ENCODE data around the gene BTBD17. TPM values are rescaled to one million over a fixed set of nuclear protein-coding genes. Genes with fewer than 3 reads are reported as not detected.

The BTBD17 gene
- total RNA-seq, 1 donor from 2014 or later = 4.5 TPM

DNA sequence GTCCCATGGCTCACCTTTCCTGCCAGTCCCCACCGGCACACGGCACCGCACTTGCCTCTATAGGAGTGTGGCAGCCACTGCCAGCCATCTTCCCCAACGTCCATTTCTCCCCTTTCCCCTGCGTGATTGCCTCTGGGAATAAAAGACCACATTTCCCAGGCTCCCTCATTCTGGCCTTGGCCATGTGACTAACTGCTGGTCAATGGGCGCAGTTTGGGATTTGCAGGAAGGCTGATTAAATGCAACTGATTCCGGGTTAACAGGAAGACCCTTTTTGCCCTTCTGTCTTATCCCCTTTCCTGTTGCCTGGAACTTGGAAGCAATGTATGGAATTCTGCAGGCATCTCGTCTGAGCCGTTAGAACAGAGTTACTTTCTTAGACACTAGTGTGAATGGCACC is 3.0 kb downstream of the BTBD17 start:
- DNase-seq = no peak

DNA sequence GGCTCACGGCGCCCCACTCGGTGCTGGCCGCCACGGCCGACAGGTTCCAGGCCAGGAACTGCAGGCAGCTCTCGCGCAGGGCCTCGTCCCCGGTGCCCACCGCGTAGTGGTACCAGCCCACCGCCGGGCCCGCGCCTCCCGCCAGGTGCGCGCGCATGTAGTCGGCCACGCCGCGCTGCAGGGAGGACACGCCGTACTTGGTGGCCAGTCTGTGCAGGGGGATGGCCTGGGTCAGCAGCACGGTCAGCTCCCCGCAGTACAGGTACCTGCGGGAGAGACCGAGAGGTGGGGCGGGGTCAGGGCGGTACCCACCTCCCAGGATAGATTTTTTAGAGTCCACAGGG is 4.2 kb downstream of the BTBD17 start:
- DNase-seq = no peak

DNA sequence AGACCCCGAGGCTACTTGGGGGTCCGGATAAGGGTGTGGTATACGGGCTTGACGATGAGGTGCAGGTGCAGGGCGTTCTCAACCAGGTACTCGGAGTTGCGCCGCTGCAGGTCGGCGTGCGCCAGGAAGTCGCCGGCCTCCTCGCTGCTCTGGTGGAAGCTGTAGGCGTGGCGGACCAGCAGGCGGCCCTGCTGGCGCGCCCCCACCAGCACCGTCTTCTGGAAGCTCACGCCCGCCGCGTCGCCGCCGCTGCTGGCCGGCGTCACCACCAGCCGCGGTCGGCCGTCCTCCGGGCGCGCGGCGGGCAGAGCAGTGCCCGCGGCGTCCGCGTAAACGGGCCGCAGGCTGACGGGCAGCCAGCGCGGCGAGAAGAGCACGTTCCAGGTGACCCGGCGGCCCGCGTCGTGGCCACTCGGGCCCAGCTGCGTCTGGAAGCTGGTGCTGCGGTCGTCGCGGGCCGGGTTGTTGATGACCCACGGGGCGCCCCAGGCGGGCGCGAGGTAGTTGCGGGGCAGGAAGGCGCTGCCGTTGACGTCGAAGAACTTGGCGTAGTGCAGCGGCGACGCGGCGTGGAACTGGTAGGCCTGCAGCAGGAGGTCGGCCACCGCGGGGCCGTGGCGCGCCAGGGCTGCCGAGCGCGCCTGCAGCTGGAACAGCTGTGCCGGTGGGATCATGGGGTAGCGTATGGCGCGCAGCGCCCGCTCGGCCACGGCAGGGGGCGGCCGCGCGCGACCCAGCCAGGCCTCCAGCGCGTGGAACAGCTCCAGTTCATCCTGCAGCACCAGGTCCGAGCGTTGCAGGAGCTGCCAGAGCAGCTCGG is 4.8 kb downstream of the BTBD17 start:
- no peak for DNase-seq

DNA sequence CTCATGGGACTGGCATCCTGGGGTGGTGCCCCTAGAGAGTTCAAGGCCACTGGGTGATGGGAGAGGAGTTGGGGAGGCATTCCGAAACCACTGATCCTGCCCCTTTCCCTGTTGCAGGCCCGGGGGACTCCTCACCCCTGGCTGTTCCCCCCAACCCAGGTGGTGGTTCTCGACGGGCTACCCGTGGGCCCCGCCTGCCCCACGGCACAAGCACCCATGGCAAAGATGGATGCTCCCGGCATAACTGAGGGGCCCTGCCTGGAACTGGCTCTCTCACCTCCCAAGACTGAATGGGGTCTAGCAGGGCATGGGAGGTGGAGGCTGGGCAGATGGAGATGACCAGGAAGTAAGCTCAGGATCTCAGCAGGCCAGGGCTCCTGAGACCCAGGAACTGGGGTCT is 6.6 kb downstream of the BTBD17 start:
- DNase-seq = no peak

DNA sequence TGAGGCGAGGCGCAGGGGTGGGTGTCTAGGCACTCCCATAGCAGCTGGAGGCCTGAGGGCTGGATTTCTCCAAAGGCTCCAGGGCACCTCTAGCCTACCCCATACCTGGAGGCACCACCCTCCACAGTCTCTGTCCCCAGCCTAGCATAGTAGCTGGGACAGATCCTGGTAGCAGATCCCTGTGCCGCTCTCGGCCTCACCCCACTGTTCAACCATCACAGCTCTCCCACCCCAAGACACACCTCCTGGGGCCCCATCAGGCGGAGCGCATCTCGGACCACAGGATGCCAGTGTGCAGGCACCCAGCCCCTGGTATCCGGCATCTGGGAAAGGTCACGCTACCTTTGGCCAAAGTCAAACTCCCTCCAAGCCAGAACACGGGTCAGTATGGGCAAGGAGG is 7.1 kb downstream of the BTBD17 start:
- no peak for DNase-seq

DNA sequence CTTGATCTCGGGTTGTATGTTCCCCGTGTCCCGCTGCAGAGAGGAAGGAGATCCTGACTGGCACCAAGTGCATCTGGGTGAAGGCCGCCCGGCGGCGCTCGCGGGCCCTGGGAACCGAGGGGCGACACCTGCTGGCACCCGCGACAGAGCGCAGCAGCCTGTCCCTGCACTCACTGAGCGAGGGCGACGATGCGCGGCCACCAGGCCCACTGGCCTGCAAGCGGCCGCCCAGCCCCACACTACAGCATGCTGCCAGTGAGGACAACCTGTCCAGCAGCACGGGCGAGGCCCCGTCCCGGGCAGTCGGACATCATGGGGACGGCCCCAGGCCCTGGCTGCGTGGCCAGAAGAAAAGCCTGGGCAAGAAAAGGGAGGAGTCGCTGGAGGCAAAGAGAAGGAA is 7.5 kb downstream of the BTBD17 start:
- DNase-seq = no peak

DNA sequence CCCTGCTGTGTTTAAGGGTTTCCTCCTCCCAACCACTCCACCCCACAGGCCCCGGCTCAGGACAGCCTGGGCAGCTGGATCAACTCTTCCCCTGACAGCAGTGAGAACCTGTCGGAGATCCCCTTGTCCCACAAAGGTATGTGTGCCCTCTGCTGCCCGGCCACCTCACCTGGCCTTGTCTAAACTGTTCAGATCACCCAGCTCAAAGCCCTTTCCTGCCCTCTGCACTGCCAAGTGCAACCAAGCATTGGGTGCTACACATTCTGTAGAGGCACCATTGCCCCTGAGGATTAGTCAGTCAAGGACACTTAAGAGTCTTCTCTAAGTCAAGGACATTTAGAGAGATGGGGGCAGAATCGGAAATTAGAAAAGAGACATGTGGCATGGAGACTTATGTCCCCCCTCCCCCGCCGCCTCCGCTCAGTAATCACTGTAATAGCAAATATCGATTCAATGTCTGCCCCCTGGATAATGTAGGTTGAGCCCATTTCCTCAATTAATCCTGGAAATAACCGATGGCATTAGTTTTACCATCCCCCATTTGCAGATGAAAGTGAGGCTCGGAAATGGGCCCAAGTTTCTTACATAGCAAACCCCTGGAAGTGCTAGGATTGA is 8.1 kb downstream of the BTBD17 start:
- DNase-seq = no peak

DNA sequence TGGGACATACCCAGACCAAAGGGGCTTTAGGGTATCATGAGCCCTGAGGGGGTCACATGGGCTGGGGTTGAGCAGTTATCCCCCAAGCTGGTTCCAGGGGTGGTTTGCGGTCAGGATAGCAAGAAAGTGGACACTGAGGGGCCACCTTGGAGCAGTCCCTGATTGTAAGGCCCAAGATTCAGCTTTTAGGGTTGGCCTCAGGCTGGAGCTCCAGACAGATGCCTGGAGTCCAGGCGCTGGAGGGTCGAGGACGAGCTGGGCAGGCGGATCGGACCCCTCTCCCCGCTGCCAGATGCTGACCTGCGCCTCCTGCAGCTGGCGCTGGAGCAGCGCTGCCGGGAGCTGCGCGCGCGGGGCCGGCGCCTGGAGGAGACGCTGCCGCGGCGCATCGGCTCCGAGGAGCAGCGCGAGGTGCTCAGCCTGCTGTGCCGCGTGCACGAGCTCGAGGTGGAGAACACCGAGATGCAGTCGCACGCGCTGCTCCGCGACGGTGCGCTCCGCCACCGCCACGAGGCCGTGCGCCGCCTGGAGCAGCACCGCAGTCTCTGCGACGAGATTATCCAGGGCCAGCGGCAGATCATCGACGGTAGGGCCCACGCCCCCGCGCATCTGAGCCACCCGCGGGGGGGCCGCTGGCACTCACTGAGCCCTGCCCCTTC is 10.0 kb downstream of the BTBD17 start:
- no peak for DNase-seq

DNA sequence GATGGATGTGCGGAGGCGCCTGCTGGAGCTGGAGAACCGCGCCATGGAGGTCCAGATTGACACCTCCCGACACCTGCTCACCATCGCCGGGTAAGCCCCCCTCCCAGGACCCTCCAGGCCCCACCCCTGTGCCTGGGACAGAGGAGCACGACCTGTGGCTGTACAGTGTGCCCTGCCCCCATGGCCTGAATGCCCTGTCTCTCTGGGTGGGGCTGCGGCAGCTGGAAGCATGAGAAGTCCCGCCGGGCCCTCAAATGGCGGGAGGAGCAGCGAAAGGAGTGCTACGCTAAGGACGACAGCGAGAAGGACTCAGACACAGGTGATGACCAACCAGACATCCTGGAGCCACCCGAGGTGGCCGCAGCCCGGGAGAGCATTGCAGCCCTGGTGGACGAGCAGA is 11.2 kb downstream of the BTBD17 start:
- no peak for DNase-seq

DNA sequence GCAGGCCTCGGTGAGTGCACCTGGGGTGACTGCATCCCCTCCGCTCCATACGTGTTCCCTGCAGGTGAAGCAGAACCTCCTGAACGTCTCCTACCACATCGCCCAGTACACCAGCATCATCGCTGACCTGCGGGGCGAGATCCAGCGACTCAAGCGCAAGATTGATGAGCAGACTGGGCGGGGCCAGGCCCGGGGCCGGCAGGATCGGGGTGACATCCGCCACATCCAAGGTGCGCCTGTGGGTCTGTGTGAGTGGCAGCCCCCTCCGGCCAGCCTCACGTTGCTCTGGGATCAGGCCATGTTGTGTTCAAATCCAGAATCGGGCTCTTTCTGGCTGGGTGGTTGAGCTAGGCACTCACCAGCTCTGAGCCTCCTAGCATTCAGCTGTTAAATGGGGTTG is 12.5 kb downstream of the BTBD17 start:
- DNase-seq = no peak

DNA sequence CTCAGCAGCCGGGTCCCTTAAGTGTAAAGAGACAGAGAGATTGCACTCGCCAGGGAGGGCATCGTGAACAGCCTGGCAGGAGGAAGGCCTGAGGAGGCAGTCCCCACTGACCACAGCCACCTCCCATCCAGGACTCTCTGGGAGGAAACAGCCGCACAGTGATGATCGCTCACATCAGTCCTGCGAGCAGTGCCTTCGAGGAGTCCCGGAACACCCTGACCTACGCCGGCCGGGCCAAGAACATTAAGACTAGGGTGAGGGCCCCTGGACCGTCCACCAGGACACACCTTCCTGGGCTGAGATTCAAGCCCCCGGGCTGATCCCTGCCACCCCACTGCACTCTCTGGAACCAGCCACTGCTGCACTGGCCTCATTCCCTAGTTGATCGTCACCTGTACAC is 14.0 kb downstream of the BTBD17 start:
- no peak for DNase-seq

DNA sequence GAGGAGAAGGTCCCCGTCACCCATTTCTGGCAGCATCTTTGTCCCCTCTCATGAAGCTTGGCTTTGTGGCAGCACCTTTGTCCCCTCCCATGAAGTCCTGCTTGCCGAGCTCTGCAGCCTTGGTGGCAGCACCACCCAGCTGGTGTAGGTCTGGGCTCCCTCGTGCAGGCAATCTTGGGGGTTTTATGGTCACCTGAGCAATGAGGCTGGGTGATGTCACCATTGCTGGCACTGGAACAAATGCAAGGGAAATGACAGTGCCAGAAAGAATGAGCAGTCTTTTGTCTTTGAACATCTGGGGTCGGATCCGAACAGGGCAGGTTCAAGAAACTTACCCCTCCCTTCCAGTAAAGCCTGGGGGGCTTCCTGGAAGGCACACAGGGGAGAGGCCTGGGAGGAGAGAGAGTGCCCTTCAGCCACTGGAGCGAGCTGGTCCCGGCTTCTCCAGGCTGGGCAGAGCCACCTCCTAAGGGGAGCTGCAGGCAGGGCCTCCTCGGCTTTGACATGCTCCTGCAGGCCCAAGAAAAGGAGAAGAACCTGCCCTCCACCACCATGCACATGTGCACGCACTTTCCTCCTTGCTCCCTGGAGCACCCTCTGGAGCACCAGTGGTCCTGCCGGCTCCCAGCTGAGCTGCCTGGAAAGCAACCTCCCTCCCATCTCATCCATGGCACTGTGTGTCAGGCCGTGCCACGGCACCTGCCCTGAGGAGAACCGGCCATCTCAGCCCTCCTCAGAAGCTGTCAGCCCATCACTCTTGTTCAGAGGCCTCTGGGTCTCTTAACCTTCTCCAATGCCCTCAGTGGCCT is 16.0 kb downstream of the BTBD17 start:
- DNase-seq = no peak

DNA sequence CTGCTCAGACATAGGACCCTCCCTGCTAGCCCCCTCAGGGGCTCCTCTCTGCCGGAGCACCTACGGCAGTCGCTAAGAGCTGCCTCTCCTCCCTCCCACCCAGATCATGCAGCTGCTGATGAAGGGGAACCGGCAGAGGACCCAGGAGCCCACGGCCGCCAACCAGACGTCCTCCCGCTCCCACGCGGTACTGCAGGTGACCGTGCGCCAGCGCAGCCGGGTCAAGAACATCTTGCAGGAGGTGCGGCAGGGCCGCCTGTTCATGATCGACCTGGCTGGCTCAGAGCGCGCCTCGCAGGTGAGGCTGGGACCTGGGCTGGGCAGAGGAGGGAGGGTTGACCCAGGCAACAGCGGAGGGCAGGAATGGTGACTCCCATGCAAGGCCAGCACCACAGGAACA is 17.0 kb downstream of the BTBD17 start:
- no peak for DNase-seq

DNA sequence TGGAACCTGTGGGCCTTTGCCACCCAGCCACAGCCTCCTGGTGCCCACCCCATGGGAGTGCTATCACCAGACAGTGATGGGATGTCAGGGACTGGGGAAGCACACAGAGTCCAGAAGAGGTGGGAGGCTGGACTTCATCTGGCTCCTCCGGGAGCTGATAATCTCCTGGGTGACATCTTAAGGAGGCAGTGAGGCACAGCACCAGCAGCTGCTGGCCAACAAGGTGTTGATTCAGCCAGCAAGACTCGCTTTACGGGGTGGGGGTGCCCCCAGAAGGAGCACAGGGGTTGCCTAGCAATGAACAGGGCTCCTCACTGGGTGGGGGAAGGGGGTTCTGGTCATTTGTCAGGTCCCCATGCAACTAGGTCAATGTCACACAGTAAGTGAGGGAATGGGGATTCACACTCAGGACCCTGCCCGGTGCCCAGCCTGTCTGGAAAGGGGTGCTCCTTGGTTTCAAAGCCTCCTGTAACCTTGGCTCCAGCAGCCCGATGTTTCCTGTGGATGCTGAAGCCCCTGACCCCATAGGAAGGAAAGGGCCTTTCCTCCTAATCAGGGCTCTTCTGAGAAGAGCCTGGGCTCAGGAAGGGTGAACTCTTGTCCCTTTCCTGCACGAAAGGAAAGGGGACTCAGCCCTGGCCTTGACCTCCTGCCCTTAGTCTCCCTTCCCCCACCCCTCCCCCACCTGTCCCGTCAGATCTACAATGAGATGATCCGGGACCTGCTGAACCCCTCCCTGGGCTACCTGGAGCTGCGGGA is 18.0 kb downstream of the BTBD17 start:
- DNase-seq = no peak

DNA sequence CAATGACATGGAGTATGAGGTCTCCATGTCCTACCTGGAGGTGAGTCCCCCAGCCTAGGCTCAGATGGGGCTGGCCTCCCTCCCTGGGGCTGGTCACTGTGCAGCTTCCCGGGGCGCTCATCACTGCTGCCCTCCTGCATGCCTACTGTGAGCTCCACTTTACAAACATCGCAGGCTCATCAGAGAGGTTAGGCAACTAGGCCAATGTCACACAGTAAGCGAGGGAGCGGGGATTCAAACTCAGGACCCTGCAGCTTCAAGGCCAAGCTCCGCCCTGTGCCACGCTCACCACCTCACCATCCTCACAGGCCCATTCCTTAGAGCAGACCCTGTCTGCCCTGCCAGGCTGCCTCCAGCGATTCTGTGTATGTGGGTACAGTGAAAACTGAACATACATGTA is 18.5 kb downstream of the BTBD17 start:
- DNase-seq = no peak

DNA sequence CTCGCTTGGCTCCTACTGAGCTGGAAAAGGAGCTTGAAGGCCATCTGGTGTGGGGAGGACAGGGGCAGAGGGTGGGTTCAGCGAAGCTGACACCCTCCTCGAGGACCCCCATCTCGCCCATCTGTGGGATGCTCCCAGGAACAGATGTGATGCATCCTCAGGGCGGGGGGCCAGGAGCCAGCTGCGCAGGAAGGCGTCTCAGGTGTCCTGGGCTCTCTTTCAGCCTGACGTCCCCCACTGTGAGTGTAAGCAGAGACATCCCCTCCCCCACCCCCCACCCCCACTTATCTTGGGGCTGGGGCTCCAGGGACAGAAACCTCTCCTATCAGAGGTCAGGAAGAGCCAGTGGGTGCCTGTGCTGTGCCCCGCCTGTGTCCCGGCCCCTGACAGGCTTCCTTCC is 19.4 kb downstream of the BTBD17 start:
- no peak for DNase-seq

DNA sequence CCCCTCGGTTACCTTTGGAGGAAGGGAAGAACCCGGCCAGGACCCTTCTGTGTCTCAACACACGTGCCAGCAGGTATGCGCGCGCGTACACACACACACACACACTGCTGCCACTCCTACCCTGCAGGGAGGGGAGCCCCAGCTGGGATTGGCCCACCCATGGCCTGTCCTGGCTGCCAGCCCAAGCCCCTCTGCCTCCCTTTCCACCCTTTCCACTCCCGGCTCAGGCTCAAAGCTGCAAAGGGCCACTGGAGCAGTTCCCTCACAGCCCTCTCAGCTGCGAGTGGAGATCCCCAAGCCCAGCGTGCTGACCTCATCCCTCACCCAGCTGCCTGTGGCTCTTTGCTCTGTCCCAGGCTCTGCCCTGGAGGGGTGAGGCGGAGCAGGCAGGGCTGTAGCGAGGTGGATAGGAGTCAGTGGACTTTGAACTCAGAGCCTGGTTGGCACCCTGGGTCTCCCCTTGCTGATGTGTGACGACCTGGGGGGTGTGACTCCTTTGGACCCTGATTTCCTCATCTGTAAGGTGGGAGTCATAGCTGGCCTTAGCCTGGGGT is 21.1 kb downstream of the BTBD17 start:
- DNase-seq = no peak

DNA sequence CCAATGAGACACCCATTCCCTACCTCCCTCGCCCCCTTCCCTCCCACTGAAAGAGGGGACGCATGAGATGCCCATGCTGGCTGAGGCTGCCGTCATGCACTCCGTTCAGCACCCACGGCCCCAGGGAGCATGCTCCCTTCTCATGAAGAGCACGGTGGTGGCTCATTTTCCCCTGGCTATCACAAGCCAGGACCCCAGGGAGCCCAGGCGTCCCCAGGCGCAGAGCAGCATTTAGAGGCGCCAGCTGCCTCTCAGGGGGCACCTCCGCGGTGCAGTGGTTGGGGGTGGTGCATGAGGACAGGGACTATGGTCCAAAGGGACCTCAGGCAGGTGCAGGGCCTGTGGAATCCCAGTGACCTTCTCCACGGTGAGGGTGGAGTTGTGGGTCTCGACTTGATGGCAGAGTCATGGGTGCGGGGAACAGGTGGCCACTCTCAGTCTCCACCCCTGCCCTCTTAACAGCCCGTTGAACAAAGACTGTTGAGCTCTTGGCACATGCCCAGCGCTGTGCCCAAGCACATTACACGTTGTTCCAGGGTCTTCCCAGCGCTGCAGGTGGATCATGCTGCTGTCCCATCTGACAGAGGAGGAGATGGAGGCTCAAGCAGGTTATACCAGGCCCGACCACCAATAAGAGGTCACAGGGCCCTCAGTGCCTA is 22.0 kb downstream of the BTBD17 start:
- no peak for DNase-seq

DNA sequence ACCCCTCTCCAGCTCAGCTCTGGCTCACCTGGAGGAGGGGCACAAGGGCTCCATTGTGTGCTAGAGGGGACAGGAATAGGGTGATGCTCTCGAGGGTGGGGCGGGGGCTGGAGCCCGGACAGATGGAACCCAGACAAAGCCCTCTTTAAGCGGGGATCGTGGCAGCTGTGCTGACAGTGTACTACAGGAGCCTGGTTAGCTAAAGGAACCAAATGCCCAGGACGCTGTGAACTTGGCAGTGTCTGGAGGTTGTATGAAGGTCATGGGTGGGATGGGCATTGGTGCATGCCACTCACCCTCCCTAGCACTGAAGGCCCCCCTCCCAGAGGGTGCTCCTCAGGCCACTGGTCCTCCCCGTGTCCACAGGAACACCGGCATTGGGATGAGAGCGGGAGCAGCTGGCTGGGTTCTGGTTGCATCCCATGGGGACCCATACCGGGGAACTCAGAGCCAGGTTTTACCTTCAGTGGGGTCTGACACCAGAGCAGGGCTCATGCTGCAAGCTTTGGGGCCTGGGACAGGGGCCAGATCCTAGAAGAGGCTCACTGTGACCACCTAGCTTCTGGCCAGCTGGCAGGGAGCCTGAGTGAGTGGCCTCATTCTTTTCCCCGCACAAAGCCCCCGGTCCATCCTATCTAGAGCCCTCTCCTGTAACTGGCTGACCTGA is 23.7 kb downstream of the BTBD17 start:
- DNase-seq = peak; percentile 40

DNA sequence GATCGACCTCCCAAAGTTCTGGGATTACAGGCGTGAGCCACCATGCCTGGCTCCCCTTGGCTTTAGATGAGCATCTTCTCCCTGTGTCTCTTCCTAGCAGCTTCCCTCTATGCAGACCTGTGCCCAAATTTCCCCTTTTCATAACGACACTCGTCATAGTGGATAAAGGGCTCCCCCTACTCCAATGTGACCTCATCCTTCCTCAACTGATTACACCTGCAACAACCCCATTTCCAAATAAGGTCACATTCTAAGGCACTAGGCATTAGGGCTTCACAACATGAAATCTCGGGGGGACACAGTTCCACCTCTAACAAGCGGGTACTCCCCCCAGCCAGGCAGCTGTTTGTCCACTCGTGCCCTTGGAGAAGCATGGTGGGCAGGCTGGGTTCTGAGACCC is 25.4 kb downstream of the BTBD17 start:
- DNase-seq = no peak
